Non-pigmented ciliary epithelial cell (primary cell): ENCODE measurements around the gene TRANK1.
"Not testable (repeated sequence)": the region's sequence is repeated elsewhere in the genome, so short reads cannot be mapped to it uniquely, and the experiment has no call there.

ENCODE experiments used
- DNase-seq: peaks from one replicate; pipeline ENCODE4 v3.0.0-alpha.2; 2010; ENCODE audit warnings: low read depth

Gene TRANK1

DNA sequence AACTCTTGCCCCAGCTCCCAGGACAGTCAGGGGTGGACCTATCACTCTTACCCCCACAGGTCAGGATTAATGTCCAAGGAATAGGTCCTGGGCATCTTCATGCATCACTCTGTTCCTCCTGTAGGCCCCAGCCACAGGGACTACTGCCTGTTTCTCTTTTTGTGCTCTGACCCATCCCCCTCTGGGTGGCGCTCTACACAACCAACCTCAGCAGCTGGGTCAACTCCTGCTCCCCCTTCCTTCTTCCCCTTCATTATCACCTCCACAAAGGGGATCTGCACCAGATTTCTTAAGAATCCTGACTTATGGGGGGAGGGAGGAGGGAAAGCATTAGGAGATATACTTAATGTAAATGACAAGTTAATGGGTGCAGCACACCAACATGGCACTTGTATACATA lies 12.2 kb upstream of the TRANK1 start:
- no peak for DNase-seq

DNA sequence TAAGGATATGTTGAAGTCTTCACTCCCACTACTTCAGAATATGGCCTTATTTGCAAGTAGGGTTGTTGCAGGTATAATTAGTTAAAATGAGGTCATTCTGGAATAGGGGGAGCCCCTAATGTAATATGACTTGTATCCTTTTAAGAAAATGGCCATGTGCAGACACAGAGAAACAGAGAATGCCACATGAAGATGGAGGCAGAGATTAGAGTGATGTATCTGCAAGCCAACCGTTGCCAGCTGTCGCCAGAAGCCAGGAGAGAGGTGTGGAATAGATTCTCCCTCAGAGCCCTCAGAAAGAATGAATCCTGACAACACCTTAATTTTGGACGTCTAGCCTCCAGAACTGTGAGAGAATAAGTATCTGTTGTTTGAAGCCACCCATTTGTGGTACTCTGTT lies 11.3 kb upstream of the TRANK1 start:
- no peak for DNase-seq

DNA sequence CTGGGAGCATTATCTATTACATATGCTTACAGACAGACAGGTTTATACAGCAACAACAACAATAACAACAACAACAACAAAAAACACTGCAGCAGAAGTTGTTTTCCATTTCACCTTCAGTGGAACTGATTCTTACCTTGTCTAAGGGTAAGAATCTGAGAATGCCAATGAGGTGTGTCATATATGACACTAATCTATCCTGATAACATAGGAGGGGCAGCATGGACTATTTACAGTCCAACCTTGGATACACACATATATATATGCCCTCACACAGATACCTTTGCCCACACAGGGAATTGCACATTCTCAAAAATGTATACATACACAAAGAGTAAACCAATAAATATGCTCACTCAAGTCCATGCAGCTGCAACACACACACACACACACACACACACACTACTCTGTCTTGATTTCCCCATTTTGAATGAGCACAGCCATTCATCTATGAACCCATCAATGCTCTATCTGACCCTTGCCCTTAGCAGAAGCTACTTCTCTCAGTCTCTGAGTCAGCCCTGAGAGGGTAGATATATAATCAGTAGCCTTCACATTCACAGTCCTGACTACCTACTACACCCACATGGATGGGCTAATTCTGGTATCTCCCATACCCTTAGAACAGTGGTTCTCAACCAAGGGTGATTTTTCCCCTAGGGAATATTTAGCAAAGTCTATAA lies 9.7 kb upstream of the TRANK1 start:
- DNase-seq = no peak

DNA sequence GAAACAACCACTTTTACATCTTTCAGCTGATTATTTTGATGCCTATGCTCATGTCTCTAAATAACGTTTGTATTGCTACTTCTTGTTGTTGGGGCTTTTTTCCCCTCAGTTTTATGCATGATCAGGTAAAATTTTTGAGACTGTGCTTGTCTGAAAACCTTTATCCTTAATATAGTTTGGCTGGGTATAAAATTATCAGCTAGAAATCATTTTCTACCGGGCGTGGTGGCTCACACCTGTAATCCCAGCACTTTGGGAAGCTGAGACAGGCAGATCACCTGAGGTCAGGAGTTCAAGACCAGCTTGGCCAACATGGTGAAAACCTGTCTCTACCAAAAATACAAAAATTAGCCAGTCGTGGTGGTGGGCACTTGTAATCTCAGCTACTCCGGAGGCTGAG lies 3.0 kb upstream of the TRANK1 start:
- DNase-seq = not testable (repeated sequence)

DNA sequence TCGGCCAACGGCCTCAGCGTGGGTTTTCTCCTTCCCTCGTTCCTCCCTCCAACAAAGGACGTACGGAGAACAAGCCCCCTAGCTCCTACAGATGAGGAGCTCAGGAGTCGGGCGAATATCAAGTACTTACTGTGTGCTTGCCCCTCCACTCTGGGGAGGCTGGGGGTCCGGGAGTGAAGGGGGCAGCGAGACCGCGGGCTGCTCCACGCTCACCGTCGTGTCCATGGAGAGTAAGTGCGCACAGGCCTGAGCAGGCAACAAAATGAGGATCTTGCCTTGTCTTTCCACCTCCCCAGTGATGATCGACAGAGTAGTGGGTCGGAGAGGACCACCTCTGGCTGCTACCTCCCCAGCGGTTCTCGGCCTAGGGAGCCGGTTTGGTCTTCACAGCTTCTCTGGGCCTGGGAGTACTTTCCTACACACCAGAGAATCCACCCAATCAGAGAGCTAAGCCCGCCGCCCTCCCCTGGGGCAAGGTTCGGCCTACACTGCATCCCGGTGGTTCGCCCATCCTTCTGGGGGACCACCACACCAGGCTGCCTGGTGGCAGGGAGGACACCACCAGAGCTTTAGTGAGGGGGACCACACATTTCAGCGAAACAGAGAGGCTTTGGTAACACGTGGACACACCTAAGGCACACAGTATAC lies 603 bp upstream of the TRANK1 start:
- no peak for DNase-seq

DNA sequence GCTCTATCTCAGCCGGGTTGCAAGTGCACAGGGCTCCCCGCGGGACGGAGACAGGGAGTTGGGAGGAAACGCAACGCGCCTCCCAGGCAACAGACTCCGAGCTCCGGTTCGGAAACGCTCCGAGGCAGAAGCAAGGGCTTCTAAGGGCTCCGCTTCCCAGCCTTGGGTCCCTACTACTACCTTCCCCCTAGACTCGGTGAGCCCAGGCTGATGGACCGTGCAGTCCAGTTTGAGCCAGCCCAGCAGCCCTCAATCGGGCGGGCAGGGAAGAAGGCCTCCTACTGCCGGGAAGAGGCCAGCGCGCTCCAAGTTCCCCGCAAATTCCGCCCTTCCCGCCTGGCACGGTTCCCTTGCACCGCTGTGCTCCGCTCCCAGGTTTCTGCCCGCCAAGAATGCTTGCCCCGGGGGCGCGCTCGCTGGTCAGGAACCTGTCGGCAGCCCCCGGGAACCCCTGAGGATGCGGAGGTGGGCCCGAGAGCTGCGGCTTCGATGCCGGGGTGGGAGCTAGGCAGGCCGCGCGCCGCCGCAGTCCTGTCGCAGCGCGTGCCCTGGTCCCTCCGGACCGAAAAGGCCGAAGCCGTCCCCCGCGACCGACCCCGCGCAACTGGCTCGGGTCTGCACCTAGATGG lies 728 bp downstream of the TRANK1 start:
- no peak for DNase-seq

DNA sequence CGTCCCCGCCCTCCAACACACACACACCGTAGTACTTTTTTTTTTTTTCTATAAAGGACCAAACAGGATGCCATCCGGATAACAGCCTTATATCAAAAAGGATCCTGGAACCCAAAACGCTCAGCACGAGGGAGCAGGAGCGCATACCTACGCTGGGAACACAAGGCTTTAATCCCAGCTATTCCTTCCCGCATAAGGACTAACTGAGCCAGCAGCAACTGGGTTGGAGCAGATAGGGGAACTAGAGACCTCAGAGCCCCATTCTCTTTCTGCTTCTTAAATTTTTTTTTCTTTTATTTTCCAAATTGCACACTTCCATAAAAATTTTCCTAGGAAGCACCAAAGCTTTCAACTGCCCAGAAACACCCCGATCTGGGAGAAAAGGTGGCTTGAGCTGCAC lies 1.3 kb downstream of the TRANK1 start:
- no peak for DNase-seq

DNA sequence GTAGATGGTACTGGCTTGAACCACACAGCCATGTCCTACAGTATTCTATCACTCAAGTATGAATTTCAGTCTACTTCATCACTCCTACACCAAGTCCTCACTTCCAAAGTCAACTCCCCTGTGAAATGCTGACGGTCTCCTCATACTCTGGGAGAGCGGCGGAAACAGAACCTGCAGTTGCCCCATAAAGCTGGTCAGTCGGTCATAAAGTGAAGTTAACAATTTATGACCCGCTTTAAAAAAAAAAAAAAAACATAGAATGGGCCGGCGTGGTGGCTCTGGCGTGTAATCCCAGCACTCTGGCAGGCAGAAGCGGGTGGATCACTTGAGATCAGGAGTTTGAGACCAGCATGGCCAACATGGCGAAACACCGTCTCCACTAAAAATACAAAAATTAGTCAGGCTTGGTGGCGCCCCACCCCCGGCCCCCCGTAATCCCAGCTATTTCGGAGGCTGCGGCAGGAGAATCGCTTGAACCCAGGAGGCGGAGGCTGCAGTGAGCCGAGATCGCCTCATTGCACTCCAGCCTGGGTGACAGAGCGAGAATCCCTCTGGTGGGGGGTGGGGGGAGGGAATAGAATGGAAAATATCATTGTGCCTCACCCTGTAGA lies 2.1 kb downstream of the TRANK1 start:
- DNase-seq = no peak

DNA sequence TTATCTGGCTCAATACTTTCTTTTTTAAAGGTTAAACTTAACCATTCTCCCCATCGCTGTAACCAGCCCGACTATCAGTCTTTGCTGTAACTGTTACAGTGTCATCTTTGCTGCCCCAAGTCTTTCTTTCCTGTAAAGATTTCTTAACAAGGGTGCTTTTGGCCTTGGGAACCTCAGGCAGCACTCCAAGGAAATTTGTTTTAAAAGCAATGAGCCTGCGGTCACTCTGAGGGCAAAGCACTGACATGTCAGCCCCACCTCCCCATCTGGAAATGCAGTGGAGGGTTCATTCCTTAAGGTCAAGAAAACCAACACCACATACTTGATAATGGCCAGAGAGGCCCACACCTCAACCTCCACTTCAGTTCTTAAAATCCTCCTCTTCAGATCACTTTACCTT lies 3.2 kb downstream of the TRANK1 start:
- no peak for DNase-seq

DNA sequence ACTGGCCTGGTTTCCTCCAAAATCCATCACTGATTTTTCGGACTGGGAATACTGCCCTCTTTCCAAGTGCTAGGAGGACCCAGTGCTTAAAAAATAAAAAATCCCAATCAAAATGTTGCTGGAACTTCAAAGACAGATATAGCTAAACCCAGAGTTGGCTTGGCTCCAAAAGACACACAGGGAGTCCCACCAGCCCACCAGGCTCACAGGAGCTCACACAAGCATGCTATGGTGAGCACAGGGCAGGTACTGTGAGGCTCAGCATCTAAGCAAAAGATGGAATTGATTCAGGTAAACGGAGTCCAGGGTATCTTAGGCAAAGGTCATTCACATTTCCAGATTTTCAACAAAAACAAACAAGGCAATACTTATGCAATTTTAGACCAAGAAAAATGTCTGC lies 3.7 kb downstream of the TRANK1 start:
- DNase-seq = no peak

DNA sequence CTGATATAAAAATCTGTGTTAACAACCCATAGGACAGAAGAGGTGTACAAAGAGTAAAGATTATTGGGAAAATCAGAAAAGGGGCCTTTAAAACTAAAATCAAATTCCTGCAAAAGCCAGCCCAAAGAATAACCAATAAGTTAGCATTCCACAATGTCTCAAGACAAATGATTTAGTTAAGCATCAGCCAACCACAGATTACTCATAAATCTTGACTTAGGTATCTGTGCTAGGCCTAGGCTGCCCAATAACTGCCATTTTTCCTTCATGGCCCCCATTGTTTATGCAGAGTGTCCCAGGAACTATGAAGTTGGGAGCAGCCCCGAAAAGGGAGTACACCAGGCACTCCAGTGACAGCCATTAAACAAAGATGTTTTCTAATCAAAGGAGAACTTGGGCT lies 7.4 kb downstream of the TRANK1 start:
- DNase-seq = no peak

DNA sequence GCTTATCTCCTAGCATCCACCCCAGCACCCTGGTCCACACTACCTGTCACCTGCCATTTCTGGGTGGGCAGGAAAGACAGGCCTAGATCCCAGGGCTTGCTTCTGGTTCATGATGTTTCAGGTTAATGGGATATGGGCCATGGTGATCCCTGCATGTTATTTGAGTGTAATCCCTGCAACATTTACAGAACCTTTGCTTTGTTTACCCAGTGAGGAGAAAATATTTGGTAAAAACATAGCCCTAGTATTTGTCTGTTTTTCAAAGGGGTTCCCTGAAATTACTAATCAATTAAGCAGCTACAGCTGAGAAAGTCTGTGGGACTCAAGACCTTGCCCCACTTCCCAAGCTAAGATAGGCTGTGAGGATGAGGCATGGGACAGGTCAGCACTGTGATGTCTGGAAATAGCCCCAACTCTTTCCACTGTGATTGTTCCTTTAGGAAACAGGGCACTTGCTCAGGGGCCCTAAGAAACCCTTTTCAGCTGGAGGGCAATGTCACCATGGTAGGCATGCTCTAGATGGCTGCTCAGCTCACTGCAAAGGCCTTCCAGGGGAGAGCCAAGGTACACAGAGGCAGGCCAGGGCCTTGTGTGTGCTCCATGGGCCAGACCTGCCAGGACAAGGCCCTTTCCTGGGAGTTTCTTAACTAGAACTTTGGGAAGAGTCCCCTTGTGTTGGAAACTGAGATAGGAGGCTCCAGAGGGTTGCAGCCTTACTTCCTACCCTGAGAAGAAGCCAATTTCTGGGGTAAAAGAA lies 11.1 kb downstream of the TRANK1 start:
- no peak for DNase-seq

DNA sequence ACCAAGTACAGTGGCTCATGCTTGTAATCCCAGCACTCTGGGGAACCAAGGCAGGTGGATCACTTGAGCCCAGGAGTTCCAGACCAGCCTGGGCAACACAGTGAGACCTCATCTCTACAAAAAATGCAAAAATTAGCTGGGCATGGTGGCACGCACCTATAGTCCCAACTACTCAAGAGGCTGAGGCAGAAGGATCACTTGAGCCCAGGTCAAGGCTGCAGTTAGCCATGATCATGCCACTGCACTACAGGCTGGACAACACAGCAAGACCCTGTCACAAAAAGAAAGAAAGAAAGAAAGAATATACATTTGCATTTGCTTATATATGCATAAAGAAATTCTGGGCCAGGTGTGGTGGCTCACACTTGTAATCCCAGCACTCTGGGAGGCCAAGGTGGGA lies 13.4 kb downstream of the TRANK1 start:
- DNase-seq = not testable (repeated sequence)

DNA sequence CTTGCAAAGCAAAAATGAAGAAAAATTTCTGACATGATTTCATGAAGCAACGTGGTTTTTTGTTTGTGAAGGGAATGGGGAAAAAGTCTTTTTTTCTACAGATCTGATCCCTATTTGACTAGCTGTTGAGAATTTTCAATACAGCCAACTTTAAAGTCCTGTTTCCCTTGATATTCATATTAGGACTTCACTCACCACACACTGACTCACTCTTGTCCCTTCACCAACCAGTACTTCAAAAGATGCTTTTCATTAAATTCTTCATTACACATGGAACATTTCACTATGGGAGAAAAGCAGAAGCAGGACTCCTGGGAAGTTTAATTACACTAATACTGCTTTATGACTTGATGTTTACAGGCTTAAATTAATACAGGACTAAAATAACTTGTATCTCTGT lies 16.6 kb downstream of the TRANK1 start:
- no peak for DNase-seq

DNA sequence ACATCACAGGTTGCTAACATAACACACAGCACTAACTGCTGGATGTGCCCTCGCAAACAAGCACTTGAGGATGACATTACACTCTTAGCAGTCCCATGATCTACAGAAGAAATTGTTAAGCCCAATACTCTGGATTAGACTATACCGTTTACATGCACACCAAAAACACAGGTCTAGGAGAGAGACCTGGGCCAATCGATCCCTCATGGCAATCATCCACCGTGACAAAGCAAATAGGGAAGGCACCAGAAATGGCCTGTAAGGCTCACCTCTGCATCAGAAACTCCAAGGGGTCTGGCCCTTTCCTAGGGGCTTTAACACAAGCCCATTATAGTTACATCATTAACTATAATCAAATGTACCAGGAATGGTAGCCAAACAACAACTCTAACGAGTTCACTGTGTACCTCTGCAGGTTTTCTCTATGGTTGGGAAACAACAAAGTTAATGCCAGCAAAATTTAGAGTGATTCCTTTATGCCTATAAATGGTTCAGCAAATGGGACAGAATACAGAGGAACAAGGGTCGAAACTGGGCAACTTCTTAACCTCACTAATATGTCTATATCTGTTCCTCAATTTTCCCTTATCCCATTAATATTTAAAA lies 18.5 kb downstream of the TRANK1 start:
- DNase-seq = no peak

DNA sequence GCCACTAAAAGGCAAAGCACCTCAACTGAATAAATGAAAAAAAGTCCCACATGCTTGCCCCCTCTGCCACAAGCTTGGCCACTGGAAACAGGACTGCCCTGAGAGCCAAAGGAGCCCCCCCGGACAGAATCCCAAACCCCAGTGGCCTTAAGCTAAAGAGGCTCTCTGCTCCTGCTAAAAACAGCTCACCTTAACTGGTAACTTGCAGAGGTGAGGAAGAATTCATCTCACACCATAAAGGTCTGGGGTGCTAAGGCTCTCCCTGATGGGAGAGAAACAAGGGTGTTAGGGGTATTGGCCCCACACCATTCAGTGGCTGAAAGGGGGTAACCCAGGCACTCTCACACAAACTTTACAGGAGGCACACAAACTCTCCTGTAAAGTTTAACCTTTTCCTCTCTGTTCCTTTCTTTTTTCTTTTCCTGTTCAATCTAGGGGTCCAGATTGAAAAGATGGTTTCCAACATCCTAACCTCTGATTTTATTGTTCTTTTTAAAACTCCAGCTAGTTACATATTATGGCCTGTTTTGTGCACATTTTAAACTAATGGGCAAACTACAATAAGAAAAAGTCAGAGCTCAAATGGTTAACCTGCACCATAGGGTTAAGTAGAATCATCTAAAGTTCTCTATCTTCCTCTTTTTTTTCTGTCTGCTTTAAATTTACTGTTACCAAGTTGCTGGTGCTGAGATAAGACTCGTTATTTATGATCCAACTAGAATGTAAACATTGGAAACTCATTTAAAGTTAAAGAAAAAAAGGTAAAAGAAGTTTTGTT lies 19.9 kb downstream of the TRANK1 start:
- DNase-seq = no peak

DNA sequence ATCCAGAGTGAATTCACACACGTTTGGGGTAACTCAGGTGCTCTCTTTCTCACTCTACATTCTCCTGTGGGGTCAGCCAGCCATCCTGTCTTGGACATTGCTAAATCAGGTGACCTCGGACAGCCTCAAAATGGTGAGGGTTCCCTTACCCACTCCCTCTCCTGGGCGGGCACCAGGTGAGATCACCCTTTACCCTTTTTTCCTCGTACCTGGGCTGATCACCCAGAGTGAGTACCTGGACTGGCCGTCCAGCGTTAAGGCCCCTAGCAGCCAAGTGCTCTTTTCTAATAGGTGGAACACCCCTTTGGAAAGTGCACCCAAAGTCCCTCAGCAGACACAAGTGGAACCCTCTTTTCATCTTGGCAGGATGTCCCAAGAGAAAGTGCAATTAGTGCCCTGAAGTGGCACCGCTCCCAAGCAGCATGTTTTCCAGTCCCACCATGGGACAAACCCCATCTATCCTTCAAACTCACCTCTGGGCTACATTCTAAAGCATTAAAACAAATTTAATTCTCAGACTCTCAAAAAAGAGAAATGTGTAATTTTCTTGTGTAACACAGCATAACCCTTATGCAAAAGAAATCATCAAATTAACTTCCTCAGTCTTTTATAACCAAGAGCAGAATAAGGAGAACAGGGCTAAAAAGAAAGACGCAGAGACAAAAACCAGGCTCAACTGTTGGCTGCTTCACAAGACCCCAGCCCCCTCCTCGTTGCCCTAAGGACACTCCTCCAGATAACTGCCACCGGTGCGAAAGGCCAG lies 20.7 kb downstream of the TRANK1 start:
- DNase-seq = no peak

DNA sequence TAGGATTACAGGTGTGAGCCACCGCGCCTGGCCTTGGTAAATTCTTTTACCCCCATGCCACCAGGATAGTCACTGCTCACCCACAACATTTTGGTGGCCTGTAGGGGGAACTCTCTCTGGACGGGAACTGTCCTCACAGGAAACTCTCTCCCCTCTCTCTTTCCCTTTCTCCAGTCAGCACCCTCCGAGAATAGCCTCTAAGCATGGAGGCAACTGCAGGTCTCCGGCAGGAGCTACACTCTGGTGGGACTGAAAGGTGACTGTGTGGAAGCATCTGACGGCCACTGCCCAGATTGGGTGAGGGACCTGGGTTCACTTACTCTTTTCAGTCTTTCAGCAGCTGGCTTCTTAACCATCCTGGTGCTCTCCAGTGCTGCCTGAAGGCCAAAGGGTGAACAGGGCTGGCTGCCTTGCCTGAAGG lies 21.3 kb downstream of the TRANK1 start:
- DNase-seq = no peak

DNA sequence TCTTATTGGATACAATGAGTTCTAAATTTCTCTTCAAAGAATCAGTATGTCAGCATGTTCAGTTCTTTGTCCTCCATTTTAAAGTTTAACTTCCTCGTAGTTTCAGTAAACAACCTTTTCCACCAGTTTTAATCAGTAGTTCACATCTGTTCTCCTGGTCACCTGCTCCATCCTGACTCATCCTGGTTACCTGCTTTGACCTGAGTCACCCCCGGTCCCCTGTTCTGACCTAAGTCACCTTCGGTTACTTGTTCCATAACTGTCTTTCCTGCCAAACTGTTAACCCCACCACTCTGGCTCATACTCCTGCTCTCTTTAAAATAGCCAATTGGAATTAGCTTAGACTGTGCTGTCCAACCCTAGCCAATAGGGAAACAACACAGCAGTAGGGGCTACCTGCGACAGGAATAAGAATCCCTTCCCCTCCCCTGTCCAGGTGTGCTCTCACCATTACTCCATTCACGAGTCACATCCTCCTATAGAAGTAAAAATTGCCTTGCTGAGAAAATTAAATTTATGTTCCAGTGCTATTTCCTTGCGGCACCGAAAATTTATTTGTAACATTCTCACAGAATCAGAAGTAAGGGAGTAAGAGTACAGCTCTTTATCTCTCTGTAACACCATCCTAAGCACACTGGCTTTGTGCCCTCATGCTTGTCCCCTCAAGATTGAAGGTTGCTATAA lies 23.8 kb downstream of the TRANK1 start:
- no peak for DNase-seq
